Ishikawa (cell line): Measurements from ENCODE around the gene AHNAK2.

Source experiments
- CEBPB ChIP-seq: IDR thresholded peaks from 2 replicates; pipeline ENCODE4 v1.6.1; 2012
- CREB1 ChIP-seq: IDR thresholded peaks from 2 replicates; pipeline ENCODE4 v1.6.1; 2012; ENCODE audit warnings: low read depth
- EGR1 ChIP-seq: IDR thresholded peaks from 2 replicates; pipeline ENCODE4 v1.6.1; 2012
- EP300 ChIP-seq: IDR thresholded peaks from 2 replicates; pipeline ENCODE4 v1.6.1; 2012; ENCODE audit warnings: borderline replicate concordance
- FOXM1 ChIP-seq: IDR thresholded peaks from 2 replicates; pipeline ENCODE4 v1.6.1; 2012; ENCODE audit warnings: low read depth, borderline replicate concordance
- MAX ChIP-seq: IDR thresholded peaks from 2 replicates; pipeline ENCODE4 v1.6.1; 2012
- NFIC ChIP-seq: IDR thresholded peaks from 2 replicates; pipeline ENCODE4 v1.6.1; 2012
- RAD21 ChIP-seq: IDR thresholded peaks from 2 replicates; pipeline ENCODE4 v1.6.1; 2012; ENCODE audit warnings: low read depth
- REST ChIP-seq: IDR thresholded peaks from 2 replicates; pipeline ENCODE4 v1.6.1; 2012; ENCODE audit warnings: low read depth, mild to moderate bottlenecking
- TAF1 ChIP-seq: IDR thresholded peaks from 2 replicates; pipeline ENCODE4 v1.6.1; 2012; ENCODE audit warnings: low read depth, mild to moderate bottlenecking
- TCF12 ChIP-seq: IDR thresholded peaks from 2 replicates; pipeline ENCODE4 v1.6.1; 2012; ENCODE audit warnings: low read depth
- TEAD4 ChIP-seq: IDR thresholded peaks from 2 replicates; pipeline ENCODE4 v1.6.1; 2012
- USF1 ChIP-seq: IDR thresholded peaks from 2 replicates; pipeline ENCODE4 v1.6.1; 2012
- YY1 ChIP-seq: IDR thresholded peaks from 2 replicates; pipeline ENCODE4 v1.6.1; 2012; ENCODE audit warnings: low read depth
- ZBTB7A ChIP-seq: IDR thresholded peaks from 2 replicates; pipeline ENCODE4 v1.6.1; 2012; ENCODE audit warnings: low read depth

Gene AHNAK2

GRCh38 chr14:104937161-104937560, 41.0 kb downstream of the AHNAK2 start:
- TF ChIP-seq FOXM1 (no peak), EGR1 (no peak), REST (no peak), NFIC (no peak), TAF1 (no peak), ZBTB7A (no peak), TCF12 (no peak), USF1 (no peak)

GRCh38 chr14:104936361-104937155, 41.6 kb downstream of the AHNAK2 start:
- TF ChIP-seq CREB1 (no peak), EGR1 (no peak), CEBPB (no peak), MAX (no peak), ZBTB7A (no peak), TEAD4 (no peak), RAD21 (no peak), YY1 (no peak), EP300 (no peak), REST (no peak), TCF12 (no peak)

- TF ChIP-seq TCF12 (no peak), TAF1 (no peak), RAD21 (no peak), NFIC (no peak), MAX (no peak), USF1 (no peak), CEBPB (no peak), FOXM1 (no peak), REST (no peak), EGR1 (no peak), TEAD4 (no peak), CREB1 (no peak), ZBTB7A (no peak), YY1 (no peak), EP300 (no peak)
Measured at GRCh38 chr14:104935955-104936354, 42.2 kb downstream of the AHNAK2 start.

- TF ChIP-seq CEBPB (no peak), TAF1 (no peak), TCF12 (0 out of 2 replicates have a peak, but pooled peaks have one; percentile 32), EGR1 (no peak), USF1 (no peak), RAD21 (no peak), MAX (no peak), ZBTB7A (no peak)
Measured at GRCh38 chr14:104935026-104935650, 43.0 kb downstream of the AHNAK2 start.
